ENCODE measurements around the gene DSC2. TPM values are rescaled to one million over a fixed set of nuclear protein-coding genes. Genes with fewer than 3 reads are reported as not detected.

Gene DSC2
- 1.2 and 1.6 TPM in 2 replicates for total RNA-seq
- long read RNA-seq, full-length matches to known transcripts, result 1 of 2 reads
- long read RNA-seq, partial matches to known transcripts, result 1 of 2 reads
- long read RNA-seq, other reads (novel, unspliced or antisense), result 0 of 2 reads

- Mint-ChIP-seq H3K4me3 (ENCODE audit: unreplicated experiment) (peak within 1 kb of the TSS; percentile 71), H3K9me3 (ENCODE audit: unreplicated experiment) (peaks cover 7% of the 10 kb centered on the region), H3K4me1 (ENCODE audit: unreplicated experiment) (peaks cover 10% of the 10 kb centered on the region), H3K27ac (ENCODE audit: unreplicated experiment) (no peak within 1 kb of the TSS), H3K27me3 (ENCODE audit: unreplicated experiment) (peaks cover 59% of the 10 kb centered on the region), H3K36me3 (ENCODE audit: unreplicated experiment) (no peaks in the 10 kb centered on the region)
- no peak for TF ChIP-seq CTCF (IDR thresholded peaks at IDR 0.05)
- DNase-seq (ENCODE audit: extremely low spot score, unreplicated experiment), result no peak
Observed at GRCh38 chr18:31102025-31102684, at the start of gene DSC2. Gene DSC2, minus strand, starts transcription at chr18:31102421. Its CDS starts 450 bp downstream, at chr18:31101971.

GRCh38 chr18:31149351-31149750 lies 47.1 kb upstream of the DSC2 start:
- DNase-seq (ENCODE audit: extremely low spot score, unreplicated experiment), result no peak
- Mint-ChIP-seq H3K9me3 (ENCODE audit: unreplicated experiment) (no peaks in the 10 kb centered on the region), H3K36me3 (ENCODE audit: unreplicated experiment) (no peaks in the 10 kb centered on the region), H3K4me3 (ENCODE audit: unreplicated experiment) (no peak overlapping the region), H3K27me3 (ENCODE audit: unreplicated experiment) (peaks cover 16% of the 10 kb centered on the region), H3K27ac (ENCODE audit: unreplicated experiment) (no peak overlapping the region), H3K4me1 (ENCODE audit: unreplicated experiment) (no peaks in the 10 kb centered on the region)
- TF ChIP-seq CTCF (IDR thresholded peaks at IDR 0.05), result no peak

GRCh38 chr18:31148600-31148999 lies 46.4 kb upstream of the DSC2 start:
- H3K9me3 Mint-ChIP-seq (ENCODE audit: unreplicated experiment), result no peaks in the 10 kb centered on the region
- H3K27ac Mint-ChIP-seq (ENCODE audit: unreplicated experiment), result no peak overlapping the region
- H3K4me3 Mint-ChIP-seq (ENCODE audit: unreplicated experiment), result no peak overlapping the region
- no peaks in the 10 kb centered on the region for H3K36me3 Mint-ChIP-seq (ENCODE audit: unreplicated experiment)
- H3K4me1 Mint-ChIP-seq (ENCODE audit: unreplicated experiment), result no peaks in the 10 kb centered on the region
- no peak for TF ChIP-seq CTCF (IDR thresholded peaks at IDR 0.05)
- no peak for DNase-seq (ENCODE audit: extremely low spot score, unreplicated experiment)
- peaks cover 13% of the 10 kb centered on the region for H3K27me3 Mint-ChIP-seq (ENCODE audit: unreplicated experiment)

GRCh38 chr18:31146809-31147208 lies 44.6 kb upstream of the DSC2 start:
- DNase-seq (ENCODE audit: extremely low spot score, unreplicated experiment), result no peak
- Mint-ChIP-seq H3K27me3 (ENCODE audit: unreplicated experiment) (peaks cover 18% of the 10 kb centered on the region), H3K9me3 (ENCODE audit: unreplicated experiment) (no peaks in the 10 kb centered on the region), H3K4me3 (ENCODE audit: unreplicated experiment) (no peak overlapping the region), H3K4me1 (ENCODE audit: unreplicated experiment) (no peaks in the 10 kb centered on the region), H3K36me3 (ENCODE audit: unreplicated experiment) (no peaks in the 10 kb centered on the region), H3K27ac (ENCODE audit: unreplicated experiment) (no peak overlapping the region)
- no peak for TF ChIP-seq CTCF (IDR thresholded peaks at IDR 0.05)

GRCh38 chr18:31143025-31143424 lies 40.8 kb upstream of the DSC2 start:
- no peak for TF ChIP-seq CTCF (IDR thresholded peaks at IDR 0.05)
- no peaks in the 10 kb centered on the region for H3K4me1 Mint-ChIP-seq (ENCODE audit: unreplicated experiment)
- peaks cover 30% of the 10 kb centered on the region for H3K27me3 Mint-ChIP-seq (ENCODE audit: unreplicated experiment)
- no peak overlapping the region for H3K4me3 Mint-ChIP-seq (ENCODE audit: unreplicated experiment)
- H3K36me3 Mint-ChIP-seq (ENCODE audit: unreplicated experiment), result no peaks in the 10 kb centered on the region
- H3K9me3 Mint-ChIP-seq (ENCODE audit: unreplicated experiment), result no peaks in the 10 kb centered on the region
- DNase-seq (ENCODE audit: extremely low spot score, unreplicated experiment), result no peak
- no peak overlapping the region for H3K27ac Mint-ChIP-seq (ENCODE audit: unreplicated experiment)
